Measurements from ENCODE around the gene G6PC3.

DNA sequence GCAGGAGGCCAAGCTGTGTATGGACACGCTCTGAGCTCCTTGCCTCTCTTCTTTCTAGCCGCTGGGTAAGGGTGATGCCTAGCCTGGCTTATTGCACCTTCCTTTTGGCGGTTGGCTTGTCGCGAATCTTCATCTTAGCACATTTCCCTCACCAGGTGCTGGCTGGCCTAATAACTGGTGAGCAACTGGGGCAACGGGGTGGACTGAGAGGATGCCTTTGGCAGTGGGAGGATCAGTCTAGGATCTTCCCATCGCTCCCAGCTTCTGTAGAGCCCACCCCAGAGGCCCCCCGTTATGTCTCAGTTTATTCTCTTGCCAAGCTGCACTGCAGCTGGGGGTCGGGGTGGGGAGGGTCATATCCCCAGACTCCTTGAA lies 4.4 kb downstream of the G6PC3 start:
- TF ChIP-seq NFIC (IDR thresholded peaks at IDR 0.05; ENCODE audit: borderline replicate concordance) (no peak), ELF1 (IDR thresholded peaks at IDR 0.05) (no peak), SMC3 (IDR thresholded peaks at IDR 0.05; ENCODE audit: low read depth, low read length) (no peak)
- TF ChIP-seq, protein P1, sequence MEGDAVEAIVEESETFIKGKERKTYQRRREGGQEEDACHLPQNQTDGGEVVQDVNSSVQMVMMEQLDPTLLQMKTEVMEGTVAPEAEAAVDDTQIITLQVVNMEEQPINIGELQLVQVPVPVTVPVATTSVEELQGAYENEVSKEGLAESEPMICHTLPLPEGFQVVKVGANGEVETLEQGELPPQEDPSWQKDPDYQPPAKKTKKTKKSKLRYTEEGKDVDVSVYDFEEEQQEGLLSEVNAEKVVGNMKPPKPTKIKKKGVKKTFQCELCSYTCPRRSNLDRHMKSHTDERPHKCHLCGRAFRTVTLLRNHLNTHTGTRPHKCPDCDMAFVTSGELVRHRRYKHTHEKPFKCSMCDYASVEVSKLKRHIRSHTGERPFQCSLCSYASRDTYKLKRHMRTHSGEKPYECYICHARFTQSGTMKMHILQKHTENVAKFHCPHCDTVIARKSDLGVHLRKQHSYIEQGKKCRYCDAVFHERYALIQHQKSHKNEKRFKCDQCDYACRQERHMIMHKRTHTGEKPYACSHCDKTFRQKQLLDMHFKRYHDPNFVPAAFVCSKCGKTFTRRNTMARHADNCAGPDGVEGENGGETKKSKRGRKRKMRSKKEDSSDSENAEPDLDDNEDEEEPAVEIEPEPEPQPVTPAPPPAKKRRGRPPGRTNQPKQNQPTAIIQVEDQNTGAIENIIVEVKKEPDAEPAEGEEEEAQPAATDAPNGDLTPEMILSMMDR (IDR thresholded peaks at IDR 0.05): no peak
